HG02642 (cell line): ENCODE measurements around the gene CDKN2AIP.
"Not testable (repeated sequence)": the region's sequence is repeated elsewhere in the genome, so short reads cannot be mapped to it uniquely, and the experiment has no call there.

Source experiments
- ATAC-seq: cut with Tn5 transposase; IDR thresholded peaks from one replicate; pipeline ENCODE4 v1.9.1; 2021; ENCODE audit warnings: mild to moderate bottlenecking; ENCODE audit not compliant: unreplicated experiment, poor library complexity

CDKN2AIP gene

GRCh38 chr4:183447646-183448045 lies 3.2 kb downstream of the CDKN2AIP start:
- no peak for ATAC-seq

- ATAC-seq = no peak
Observed at GRCh38 chr4:183448436-183448835, 4.0 kb downstream of the CDKN2AIP start.

GRCh38 chr4:183449193-183449882 lies 4.9 kb downstream of the CDKN2AIP start:
- ATAC-seq = no peak

GRCh38 chr4:183450108-183450507 lies 5.7 kb downstream of the CDKN2AIP start:
- no peak for ATAC-seq

- no peak for ATAC-seq
Observed at GRCh38 chr4:183455431-183456195, 11.2 kb downstream of the CDKN2AIP start.

- no peak for ATAC-seq
Observed at GRCh38 chr4:183458005-183458404, 13.6 kb downstream of the CDKN2AIP start.

GRCh38 chr4:183463903-183464619 lies 19.6 kb downstream of the CDKN2AIP start:
- ATAC-seq = not testable (repeated sequence)

GRCh38 chr4:183465879-183466278 lies 21.4 kb downstream of the CDKN2AIP start:
- not testable (repeated sequence) for ATAC-seq

- ATAC-seq = no peak
Observed at GRCh38 chr4:183467246-183467645, 22.8 kb downstream of the CDKN2AIP start.

- ATAC-seq = no peak
Observed at GRCh38 chr4:183468210-183469095, 24.0 kb downstream of the CDKN2AIP start.

GRCh38 chr4:183469285-183469684 lies 24.8 kb downstream of the CDKN2AIP start:
- no peak for ATAC-seq

- ATAC-seq = no peak
Observed at GRCh38 chr4:183469936-183470335, 25.5 kb downstream of the CDKN2AIP start.

GRCh38 chr4:183470821-183471220 lies 26.4 kb downstream of the CDKN2AIP start:
- ATAC-seq = no peak

GRCh38 chr4:183471946-183472708 lies 27.7 kb downstream of the CDKN2AIP start:
- ATAC-seq = peak; percentile 82

- ATAC-seq = no peak
Observed at GRCh38 chr4:183478123-183478522, 33.7 kb downstream of the CDKN2AIP start.

- ATAC-seq = no peak
Observed at GRCh38 chr4:183478926-183479325, 34.5 kb downstream of the CDKN2AIP start.

- ATAC-seq = not testable (repeated sequence)
Observed at GRCh38 chr4:183482515-183483095, 38.2 kb downstream of the CDKN2AIP start.

- ATAC-seq = no peak
Observed at GRCh38 chr4:183483997-183484396, 39.6 kb downstream of the CDKN2AIP start.
